ENCODE data around the gene HSBP1L1. TPM values are rescaled to one million over a fixed set of nuclear protein-coding genes. Genes with fewer than 3 reads are reported as not detected.
"Not testable (repeated sequence)": the region's sequence is repeated elsewhere in the genome, so short reads cannot be mapped to it uniquely, and the experiment has no call there.

Gene HSBP1L1
- total RNA-seq, 2 experiments from 2014 or later: 14.2 to 14.8 TPM

DNA sequence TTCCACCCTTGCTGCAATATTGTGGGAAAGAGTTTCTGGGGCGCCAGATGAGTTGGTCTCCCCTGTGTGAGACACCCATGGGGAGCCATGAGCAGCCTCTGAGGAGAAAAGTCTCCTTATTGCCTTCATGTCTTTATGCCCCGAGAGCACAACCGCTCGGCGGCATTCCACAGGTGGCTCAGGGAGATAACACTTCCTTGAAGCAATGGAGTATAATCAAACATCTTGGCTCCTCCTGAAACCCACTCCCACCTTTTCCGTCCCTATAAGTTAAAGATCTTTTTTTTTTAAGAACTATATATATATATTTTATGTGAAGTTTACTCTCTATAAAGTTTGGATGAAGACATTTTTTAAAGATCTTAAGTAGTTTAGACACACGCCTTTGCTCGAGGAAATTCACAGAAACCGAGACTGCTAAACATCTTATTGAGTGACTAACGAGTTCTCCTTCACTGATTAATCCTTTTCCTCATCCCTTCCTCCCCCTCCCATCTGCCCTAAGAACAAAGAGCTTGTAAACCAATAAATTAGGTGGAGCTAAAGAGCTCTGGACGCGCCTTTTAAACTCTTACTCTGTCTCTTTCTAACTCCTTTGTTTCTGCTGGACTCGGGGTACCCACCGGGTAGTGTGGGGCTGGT, 47.2 kb downstream of the HSBP1L1 start:
- intact Hi-C loops (cut with micrococcal nuclease); H3K4me1 Mint-ChIP-seq (ENCODE audit: low read depth); H3K4me3 Mint-ChIP-seq; H3K36me3 Mint-ChIP-seq (ENCODE audit: low read depth); H3K27me3 Mint-ChIP-seq (ENCODE audit: low read depth); H3K27ac Mint-ChIP-seq; CTCF ChIA-PET; DNase-seq: not testable (repeated sequence)
- peaks cover 21% of the 10 kb centered on the region for H3K9me3 Mint-ChIP-seq

DNA sequence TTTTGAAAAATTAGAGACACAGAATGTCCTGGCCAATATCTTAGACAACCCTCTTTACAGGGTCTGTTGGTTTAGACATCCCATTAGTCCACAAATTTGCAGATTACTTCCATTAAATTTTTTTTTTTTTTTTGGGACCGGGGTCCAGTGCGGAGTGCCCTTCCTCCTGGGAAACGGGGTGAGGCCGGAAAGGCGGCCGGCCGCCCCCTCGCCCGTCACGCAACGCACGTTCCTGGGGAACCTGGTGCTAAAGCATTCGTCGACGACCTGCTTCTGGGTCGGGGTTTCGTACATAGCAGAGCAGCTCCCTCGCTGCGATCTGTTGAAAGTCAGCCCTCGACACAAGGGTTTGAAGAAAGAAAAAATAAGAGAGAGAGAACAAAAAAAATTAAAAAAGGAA, 48.3 kb downstream of the HSBP1L1 start:
- CTCF ChIA-PET: interaction anchor here (0.6 kb wide), 1 partner anchor 157 kb away, joined by 3 read pairs; no protein-coding TSS in a partner anchor

More for the DNA sequence above, 48.3 kb downstream of the HSBP1L1 start:
- Mint-ChIP-seq H3K27me3 (ENCODE audit: low read depth) (no peaks in the 10 kb centered on the region), H3K9me3 (peaks cover 18% of the 10 kb centered on the region), H3K4me3 (no peak overlapping the region), H3K36me3 (ENCODE audit: low read depth) (peaks cover 8% of the 10 kb centered on the region), H3K27ac (no peak overlapping the region), H3K4me1 (ENCODE audit: low read depth) (no peaks in the 10 kb centered on the region)
- intact Hi-C loops (cut with micrococcal nuclease): no loop called here
- no peak for DNase-seq

Other genes with a start within 250 kb of the HSBP1L1 start
- not detected for gene KCNG2, start 166.7 kb upstream of the HSBP1L1 start, total RNA-seq
- 10 to 100 TPM; 26.0 to 26.8 TPM for gene SLC66A2, start 13.0 kb upstream of the HSBP1L1 start, total RNA-seq
- 100 to 1,000 TPM; 185 to 186 TPM for gene TXNL4A, start 23.9 kb downstream of the HSBP1L1 start, total RNA-seq
- gene RBFA, start 69.8 kb downstream of the HSBP1L1 start, total RNA-seq: 10 to 100 TPM; 35.7 to 36.0 TPM
- 10 to 100 TPM; 16.8 to 18.0 TPM for gene ADNP2, start 144.6 kb downstream of the HSBP1L1 start, total RNA-seq